ENCODE data around the gene ARHGAP4.

DNA sequence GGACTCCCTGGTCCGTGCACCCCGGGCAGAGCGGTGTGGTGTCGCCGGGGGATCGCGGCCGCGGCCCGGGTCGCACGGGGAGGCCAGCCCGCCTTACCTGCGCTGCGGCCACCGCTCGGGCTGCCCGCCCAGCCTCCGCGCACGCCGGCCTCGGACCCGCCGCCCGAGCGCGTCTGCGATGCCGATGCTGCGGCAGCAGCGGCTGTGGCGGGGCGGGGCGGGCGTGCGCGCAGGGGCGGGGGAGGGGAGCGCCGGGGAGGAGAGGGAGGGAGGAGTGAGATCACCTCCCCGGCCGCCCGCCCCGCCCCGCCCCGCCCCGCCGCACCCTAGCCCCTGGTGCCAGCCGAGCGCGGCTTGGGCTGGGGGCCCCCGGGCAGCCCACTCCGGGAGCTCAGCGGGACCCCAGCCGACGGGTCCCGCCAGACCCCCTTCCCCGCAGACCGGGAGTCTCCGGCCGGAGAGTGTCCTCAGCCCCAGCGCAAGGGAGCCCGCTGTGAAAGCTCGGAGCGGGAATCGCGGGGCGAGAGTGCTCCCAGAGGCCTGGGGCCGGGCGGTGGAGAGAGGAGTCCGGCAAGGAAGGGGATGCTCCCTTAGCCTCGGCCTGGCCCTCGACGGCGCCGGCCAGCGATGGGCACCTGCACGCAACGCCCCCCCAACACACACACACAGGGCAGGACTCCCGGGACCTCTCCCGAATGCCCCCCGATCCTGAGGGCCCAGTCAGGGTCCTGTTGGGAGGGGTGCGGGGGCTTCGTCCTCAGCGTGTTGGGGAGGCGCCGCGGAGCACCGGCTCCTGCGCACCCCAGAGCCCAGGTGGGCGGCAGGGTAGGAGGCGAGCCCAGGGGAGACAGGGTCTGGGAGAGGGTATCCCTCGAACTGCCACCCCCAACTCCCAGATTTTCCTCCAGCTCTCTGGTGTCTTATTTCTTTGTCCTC is 39.8 kb downstream of the ARHGAP4 start, which contains the start of gene L1CAM:
- TF ChIP-seq, protein P1, sequence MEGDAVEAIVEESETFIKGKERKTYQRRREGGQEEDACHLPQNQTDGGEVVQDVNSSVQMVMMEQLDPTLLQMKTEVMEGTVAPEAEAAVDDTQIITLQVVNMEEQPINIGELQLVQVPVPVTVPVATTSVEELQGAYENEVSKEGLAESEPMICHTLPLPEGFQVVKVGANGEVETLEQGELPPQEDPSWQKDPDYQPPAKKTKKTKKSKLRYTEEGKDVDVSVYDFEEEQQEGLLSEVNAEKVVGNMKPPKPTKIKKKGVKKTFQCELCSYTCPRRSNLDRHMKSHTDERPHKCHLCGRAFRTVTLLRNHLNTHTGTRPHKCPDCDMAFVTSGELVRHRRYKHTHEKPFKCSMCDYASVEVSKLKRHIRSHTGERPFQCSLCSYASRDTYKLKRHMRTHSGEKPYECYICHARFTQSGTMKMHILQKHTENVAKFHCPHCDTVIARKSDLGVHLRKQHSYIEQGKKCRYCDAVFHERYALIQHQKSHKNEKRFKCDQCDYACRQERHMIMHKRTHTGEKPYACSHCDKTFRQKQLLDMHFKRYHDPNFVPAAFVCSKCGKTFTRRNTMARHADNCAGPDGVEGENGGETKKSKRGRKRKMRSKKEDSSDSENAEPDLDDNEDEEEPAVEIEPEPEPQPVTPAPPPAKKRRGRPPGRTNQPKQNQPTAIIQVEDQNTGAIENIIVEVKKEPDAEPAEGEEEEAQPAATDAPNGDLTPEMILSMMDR (IDR thresholded peaks at IDR 0.05; ENCODE audit: insufficient read depth, low read length) = no peak
- TF ChIP-seq, protein P2, sequence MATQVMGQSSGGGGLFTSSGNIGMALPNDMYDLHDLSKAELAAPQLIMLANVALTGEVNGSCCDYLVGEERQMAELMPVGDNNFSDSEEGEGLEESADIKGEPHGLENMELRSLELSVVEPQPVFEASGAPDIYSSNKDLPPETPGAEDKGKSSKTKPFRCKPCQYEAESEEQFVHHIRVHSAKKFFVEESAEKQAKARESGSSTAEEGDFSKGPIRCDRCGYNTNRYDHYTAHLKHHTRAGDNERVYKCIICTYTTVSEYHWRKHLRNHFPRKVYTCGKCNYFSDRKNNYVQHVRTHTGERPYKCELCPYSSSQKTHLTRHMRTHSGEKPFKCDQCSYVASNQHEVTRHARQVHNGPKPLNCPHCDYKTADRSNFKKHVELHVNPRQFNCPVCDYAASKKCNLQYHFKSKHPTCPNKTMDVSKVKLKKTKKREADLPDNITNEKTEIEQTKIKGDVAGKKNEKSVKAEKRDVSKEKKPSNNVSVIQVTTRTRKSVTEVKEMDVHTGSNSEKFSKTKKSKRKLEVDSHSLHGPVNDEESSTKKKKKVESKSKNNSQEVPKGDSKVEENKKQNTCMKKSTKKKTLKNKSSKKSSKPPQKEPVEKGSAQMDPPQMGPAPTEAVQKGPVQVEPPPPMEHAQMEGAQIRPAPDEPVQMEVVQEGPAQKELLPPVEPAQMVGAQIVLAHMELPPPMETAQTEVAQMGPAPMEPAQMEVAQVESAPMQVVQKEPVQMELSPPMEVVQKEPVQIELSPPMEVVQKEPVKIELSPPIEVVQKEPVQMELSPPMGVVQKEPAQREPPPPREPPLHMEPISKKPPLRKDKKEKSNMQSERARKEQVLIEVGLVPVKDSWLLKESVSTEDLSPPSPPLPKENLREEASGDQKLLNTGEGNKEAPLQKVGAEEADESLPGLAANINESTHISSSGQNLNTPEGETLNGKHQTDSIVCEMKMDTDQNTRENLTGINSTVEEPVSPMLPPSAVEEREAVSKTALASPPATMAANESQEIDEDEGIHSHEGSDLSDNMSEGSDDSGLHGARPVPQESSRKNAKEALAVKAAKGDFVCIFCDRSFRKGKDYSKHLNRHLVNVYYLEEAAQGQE (IDR thresholded peaks at IDR 0.05; ENCODE audit: insufficient replicate concordance, low read depth) = no peak
- TF ChIP-seq GABPA (IDR thresholded peaks at IDR 0.05; ENCODE audit: low read depth) (no peak), POLR2AphosphoS5 (IDR thresholded peaks at IDR 0.05; ENCODE audit: low read depth) (no peak)
